ENCODE data around the gene FURIN. TPM values are rescaled to one million over a fixed set of nuclear protein-coding genes. Genes with fewer than 3 reads are reported as not detected.

Gene FURIN
- total and polyA plus RNA-seq, 2 of the 4 experiments (the other 2 are of a cell fraction): 34.8 to 54.3 TPM

DNA sequence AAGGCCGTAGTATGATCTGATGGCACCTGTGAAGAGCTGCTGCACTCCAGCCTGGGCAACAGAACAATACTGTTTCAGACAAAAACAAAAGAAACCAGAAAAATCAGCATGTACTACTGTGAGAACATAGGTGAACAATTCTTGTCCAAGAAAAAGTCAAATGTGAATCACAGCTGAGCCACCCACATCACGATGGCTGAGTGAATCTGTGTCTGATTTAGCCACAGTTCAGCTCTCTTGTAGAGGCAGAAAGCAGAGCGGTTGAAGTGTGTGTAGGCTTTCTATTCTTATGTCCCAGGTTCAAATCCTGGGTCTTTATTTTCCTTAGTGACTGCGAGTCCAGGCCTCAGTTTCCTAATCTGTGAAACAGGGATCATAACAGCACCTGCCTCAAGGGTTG is 4.4 kb upstream of the FURIN start:
- no peaks in the 10 kb centered on the region for H3K36me3 ChIP-seq (ENCODE audit: control insufficient read depth, insufficient read depth, low read length)
- no peaks in the 10 kb centered on the region for H3K9me3 ChIP-seq (ENCODE audit: control insufficient read depth, insufficient read depth, low read length)
- no peak for DNase-seq
- H3K9ac ChIP-seq (ENCODE audit: low read depth, low read length): no peak overlapping the region
- H3K4ac ChIP-seq (ENCODE audit: low read depth, low read length): no peak overlapping the region
- no peaks in the 10 kb centered on the region; the same call in 1 of the 2 replicates for H3K27me3 ChIP-seq (ENCODE audit: control insufficient read depth, insufficient read depth, low read length)
- no peak overlapping the region for H2AK5ac ChIP-seq (ENCODE audit: low read depth, low read length)
- H2BK15ac ChIP-seq (ENCODE audit: low read depth, low read length): no peak overlapping the region
- H4K5ac ChIP-seq (ENCODE audit: low read depth, low read length): no peak overlapping the region
- no peak overlapping the region for H3K14ac ChIP-seq (replicated peaks; ENCODE audit: low read depth, low read length)
- peaks cover 6% of the 10 kb centered on the region for H3K4me1 ChIP-seq (ENCODE audit: control insufficient read depth, insufficient read depth, low read length)
- dilution Hi-C loops (cut with HindIII; ENCODE audit: low sequenced_read_pairs, unreplicated experiment) (no loop called here), intact Hi-C loops (cut with micrococcal nuclease) (no loop called here), in situ Hi-C loops (cut with MboI; ENCODE audit: low sequenced_read_pairs) (no loop called here)
- no peak overlapping the region for H4K8ac ChIP-seq (ENCODE audit: low read depth in 2 of 2, low read length in 2 of 2)
- BruUV-seq (replicated peaks): no TSS peak
- no peak overlapping the region for H4K91ac ChIP-seq (ENCODE audit: insufficient read depth, low read depth, low read length)
- no peak overlapping the region for H2BK120ac ChIP-seq (ENCODE audit: low read depth, low read length)
- H2AFZ ChIP-seq (replicated peaks; ENCODE audit: low read length, poor library complexity): no peak overlapping the region
- no peak overlapping the region for H3K27ac ChIP-seq (ENCODE audit: insufficient read depth, low read length)
- ChIA-PET POLR2A (ENCODE audit: unreplicated experiment) (no interaction called here), CTCF (no interaction called here)
- H2AK9ac ChIP-seq (replicated peaks; ENCODE audit: low read depth, low read length, poor library complexity): no peak overlapping the region
- H3K18ac ChIP-seq (ENCODE audit: low read depth, low read length): no peak overlapping the region
- TF ChIP-seq POLR2A (IDR thresholded peaks at IDR 0.05; ENCODE audit: low read depth, low read length) (no peak), BHLHE40 (IDR thresholded peaks at IDR 0.05; ENCODE audit: low read depth, low read length) (no peak), RAD21 (IDR thresholded peaks at IDR 0.05; ENCODE audit: low read length) (no peak), RCOR1 (IDR thresholded peaks at IDR 0.05; ENCODE audit: insufficient replicate concordance, low read length) (no peak), MAZ (IDR thresholded peaks at IDR 0.05; ENCODE audit: borderline replicate concordance, low read depth, low read length) (no peak)
- no peak overlapping the region for H3K4me3 ChIP-seq (ENCODE audit: insufficient read depth, low read depth, low read length)
- WGBS, 2 experiments (ENCODE audit: extremely low coverage in 2 of 2, insufficient read length in 1 of 2): no CpG with 5 or more reads among the region's 4 CpGs
- H3K23ac ChIP-seq (ENCODE audit: low read depth, low read length): no peak overlapping the region
- H3K9me1 ChIP-seq (ENCODE audit: insufficient read depth, low read length): peaks cover 11% of the 10 kb centered on the region
- no peak overlapping the region for H2BK20ac ChIP-seq (ENCODE audit: low read depth, low read length)
- no peak overlapping the region for H3K4me2 ChIP-seq (ENCODE audit: low read depth, low read length)
- 0 out of 4 replicates have a peak, but pooled peaks cover 0 to under 1% of the 10 kb centered on the region in 2 experiments for H3K79me1 ChIP-seq (ENCODE audit: low read depth in 1 of 2, low read length in 2 of 2)
- no peak for ATAC-seq (ENCODE audit: low read depth)
- no peak overlapping the region for H2BK5ac ChIP-seq (ENCODE audit: low read depth, low read length, poor library complexity, severe bottlenecking)
- no peak overlapping the region for H3K56ac ChIP-seq (ENCODE audit: extremely low read depth, insufficient read depth, low read length)
- no peaks in the 10 kb centered on the region for H4K20me1 ChIP-seq (ENCODE audit: insufficient read depth, low read length)

Measured in IMR-90 (cell line).